T-helper 22 cell (primary cell): ENCODE results near the gene OPTC.
"Not testable (repeated sequence)": the region's sequence is repeated elsewhere in the genome, so short reads cannot be mapped to it uniquely, and the experiment has no call there.

Experiments used
- DNase-seq: peaks from one replicate; pipeline ENCODE4 v3.0.0-alpha.2; 2020; ENCODE audit warnings: low read depth

The OPTC gene

GRCh38 chr1:203465146-203465798 is 28.7 kb upstream of the OPTC start:
- DNase-seq: no peak

- no peak for DNase-seq
Observed at GRCh38 chr1:203465948-203466347, 28.0 kb upstream of the OPTC start.

GRCh38 chr1:203466906-203467549 is 26.9 kb upstream of the OPTC start:
- DNase-seq: not testable (repeated sequence)

- no peak for DNase-seq
Observed at GRCh38 chr1:203467550-203467921, 26.4 kb upstream of the OPTC start.

GRCh38 chr1:203468326-203468725 is 25.6 kb upstream of the OPTC start:
- no peak for DNase-seq

- DNase-seq: no peak
Observed at GRCh38 chr1:203470240-203470639, 23.7 kb upstream of the OPTC start.

GRCh38 chr1:203471841-203472240 is 22.1 kb upstream of the OPTC start:
- DNase-seq: no peak

GRCh38 chr1:203473281-203473680 is 20.7 kb upstream of the OPTC start:
- DNase-seq: no peak

- DNase-seq: no peak
Observed at GRCh38 chr1:203473781-203474305, 20.1 kb upstream of the OPTC start.

- DNase-seq: no peak
Observed at GRCh38 chr1:203475012-203475981, 18.7 kb upstream of the OPTC start, which contains the start of gene PRELP. Gene PRELP, plus strand, starts transcription at chr1:203475806. Its CDS starts 7,379 bp downstream, at chr1:203483185.

- no peak for DNase-seq
Observed at GRCh38 chr1:203476216-203476814, 17.6 kb upstream of the OPTC start.

- no peak for DNase-seq
Observed at GRCh38 chr1:203477748-203478147, 16.2 kb upstream of the OPTC start.

- no peak for DNase-seq
Observed at GRCh38 chr1:203478231-203478630, 15.7 kb upstream of the OPTC start.

GRCh38 chr1:203478986-203479385 is 15.0 kb upstream of the OPTC start:
- no peak for DNase-seq

- no peak for DNase-seq
Observed at GRCh38 chr1:203479646-203480045, 14.3 kb upstream of the OPTC start.

- no peak for DNase-seq
Observed at GRCh38 chr1:203480084-203480483, 13.9 kb upstream of the OPTC start.

- DNase-seq: peak; percentile 7
Observed at GRCh38 chr1:203480525-203481084, 13.3 kb upstream of the OPTC start.

- no peak for DNase-seq
Observed at GRCh38 chr1:203481196-203481595, 12.8 kb upstream of the OPTC start.

GRCh38 chr1:203486618-203487370 is 7.2 kb upstream of the OPTC start:
- no peak for DNase-seq

GRCh38 chr1:203488539-203488938 is 5.4 kb upstream of the OPTC start:
- DNase-seq: no peak

GRCh38 chr1:203490607-203491006 is 3.3 kb upstream of the OPTC start:
- DNase-seq: no peak
